Measurements from ENCODE around the gene NRAS. TPM values are rescaled to one million over a fixed set of nuclear protein-coding genes. Genes with fewer than 3 reads are reported as not detected.

Gene NRAS
- total RNA-seq, 1 experiment from 2014 or later = 53.5 TPM

GRCh38 chr1:114669562-114670082 lies 46.9 kb downstream of the NRAS start, which contains the start of gene DENND2C (continued):
- TF ChIP-seq ZNF425 (CRISPR knock-in tag; conservative IDR thresholded peaks at IDR 0.05) = no peak
- TF ChIP-seq ZNF121 (CRISPR knock-in tag; IDR thresholded peaks at IDR 0.05) = 0 out of 2 replicates have a peak, but pooled peaks have one; percentile 7
- TF ChIP-seq ZNF138 (CRISPR knock-in tag; conservative IDR thresholded peaks at IDR 0.05) = no peak
- no peak for TF ChIP-seq CREB1 (CRISPR knock-in tag; IDR thresholded peaks at IDR 0.05)
- TF ChIP-seq, protein P1, sequence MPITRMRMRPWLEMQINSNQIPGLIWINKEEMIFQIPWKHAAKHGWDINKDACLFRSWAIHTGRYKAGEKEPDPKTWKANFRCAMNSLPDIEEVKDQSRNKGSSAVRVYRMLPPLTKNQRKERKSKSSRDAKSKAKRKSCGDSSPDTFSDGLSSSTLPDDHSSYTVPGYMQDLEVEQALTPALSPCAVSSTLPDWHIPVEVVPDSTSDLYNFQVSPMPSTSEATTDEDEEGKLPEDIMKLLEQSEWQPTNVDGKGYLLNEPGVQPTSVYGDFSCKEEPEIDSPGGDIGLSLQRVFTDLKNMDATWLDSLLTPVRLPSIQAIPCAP (CRISPR knock-in tag; IDR thresholded peaks at IDR 0.05) = no peak
- TF ChIP-seq TEAD1 (CRISPR knock-in tag; IDR thresholded peaks at IDR 0.05) = no peak

DNA sequence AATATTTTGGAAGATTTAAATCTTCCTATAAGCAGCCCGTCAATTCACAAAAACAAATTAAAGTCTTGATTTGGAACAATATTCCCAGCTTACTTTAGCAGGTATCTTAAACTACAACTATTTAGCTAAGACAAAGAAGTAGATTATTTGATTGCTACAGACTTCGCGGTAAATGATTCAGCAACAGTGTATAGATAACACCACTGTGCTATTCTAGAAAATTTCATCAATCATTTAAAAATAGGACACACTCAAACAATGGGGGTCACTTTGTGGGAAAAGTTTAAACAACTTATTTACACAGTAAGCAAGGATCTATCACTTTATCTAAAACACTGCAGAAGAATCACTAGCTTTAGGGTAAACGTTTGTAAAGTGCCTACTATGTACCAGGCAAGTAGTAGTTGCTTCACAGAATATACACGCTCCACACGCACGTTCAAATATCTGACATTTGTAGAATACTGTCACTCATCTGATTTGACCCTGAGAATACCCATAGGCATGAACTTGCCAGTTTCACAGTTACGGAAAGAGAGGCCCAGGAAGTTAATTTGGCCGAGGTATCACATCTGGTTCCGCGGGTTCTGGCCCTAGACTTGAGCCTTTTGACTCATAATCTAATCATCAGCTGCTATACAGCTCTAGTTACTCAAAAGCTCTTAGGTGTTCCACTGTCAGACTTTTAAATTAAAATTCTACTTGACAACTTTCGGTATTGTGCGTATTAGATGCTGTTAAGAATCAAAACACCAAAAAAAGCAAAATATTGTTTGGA lies 47.6 kb downstream of the NRAS start:
- Mint-ChIP-seq H3K36me3 (no peaks in the 10 kb centered on the region), H3K4me1 (peaks cover 7% of the 10 kb centered on the region; the same call in 1 of the 2 replicates), H3K27ac (no peak overlapping the region), H3K27me3 (ENCODE audit: low read depth) (peaks cover 46% of the 10 kb centered on the region), H3K4me3 (peak overlapping the region; percentile 83), H3K9me3 (no peaks in the 10 kb centered on the region)
- ChIA-PET CTCF (interaction anchor here (0.6 to 1.6 kb wide), 7 partner anchors 9 to 1864 kb away, joined by 3 to 4 read pairs (median 3); partner anchors contain the start of genes AMPD1 and BCAS2), POLR2A (interaction anchor here (0.6 to 1.6 kb wide), 3 partner anchors 11 to 826 kb away, joined by 3 to 7 read pairs (median 4); partner anchors contain the start of gene NRAS)
- ATAC-seq (no peak), DNase-seq (ENCODE audit: low spot score) (no peak)
- no peak for TF ChIP-seq TEAD4 (CRISPR knock-in tag; IDR thresholded peaks at IDR 0.05)
- TF ChIP-seq NFE2L1 (CRISPR knock-in tag; IDR thresholded peaks at IDR 0.05) = no peak
- no peak for TF ChIP-seq CBFB (CRISPR knock-in tag; IDR thresholded peaks at IDR 0.05; ENCODE audit: low read depth)
- TF ChIP-seq USF1 (CRISPR knock-in tag; IDR thresholded peaks at IDR 0.05) = no peak
- TF ChIP-seq, protein P2, sequence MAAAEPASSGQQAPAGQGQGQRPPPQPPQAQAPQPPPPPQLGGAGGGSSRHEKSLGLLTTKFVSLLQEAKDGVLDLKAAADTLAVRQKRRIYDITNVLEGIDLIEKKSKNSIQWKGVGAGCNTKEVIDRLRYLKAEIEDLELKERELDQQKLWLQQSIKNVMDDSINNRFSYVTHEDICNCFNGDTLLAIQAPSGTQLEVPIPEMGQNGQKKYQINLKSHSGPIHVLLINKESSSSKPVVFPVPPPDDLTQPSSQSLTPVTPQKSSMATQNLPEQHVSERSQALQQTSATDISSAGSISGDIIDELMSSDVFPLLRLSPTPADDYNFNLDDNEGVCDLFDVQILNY (CRISPR knock-in tag; IDR thresholded peaks at IDR 0.05) = no peak
- TF ChIP-seq TP53 (CRISPR knock-in tag; IDR thresholded peaks at IDR 0.05) = no peak
- no peak for TF ChIP-seq HMGXB4 (CRISPR knock-in tag; IDR thresholded peaks at IDR 0.05)
- TF ChIP-seq E2F1 (CRISPR knock-in tag; IDR thresholded peaks at IDR 0.05) = no peak
- no peak for TF ChIP-seq MXD4 (CRISPR knock-in tag; IDR thresholded peaks at IDR 0.05; ENCODE audit: borderline replicate concordance)
- TF ChIP-seq MYBL2 (CRISPR knock-in tag; IDR thresholded peaks at IDR 0.05) = no peak
